ENCODE measurements around the gene MYL10. TPM values are rescaled to one million over a fixed set of nuclear protein-coding genes. Genes with fewer than 3 reads are reported as not detected.

Gene MYL10
- total RNA-seq, 1 experiment from 2014 or later, result not detected

DNA sequence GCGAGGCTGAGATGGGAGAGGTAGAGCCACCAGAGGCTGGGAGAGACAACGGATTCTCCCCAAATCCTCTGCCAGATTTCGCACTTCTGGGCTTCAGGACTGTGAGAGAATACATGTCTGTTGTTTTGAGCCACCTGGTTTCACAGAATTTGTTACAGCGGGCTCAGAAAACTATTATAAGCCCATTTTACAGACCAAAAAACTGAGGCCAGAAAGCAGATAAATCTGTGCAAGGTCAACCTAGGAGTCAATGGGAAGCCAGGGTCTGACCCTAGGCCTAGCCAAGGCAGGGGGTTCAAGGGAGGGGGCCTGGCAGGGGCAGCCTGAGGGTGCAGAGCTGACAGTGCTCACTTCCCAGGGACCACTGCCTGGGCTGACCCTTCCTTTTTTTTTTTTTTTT is 8.7 kb downstream of the MYL10 start:
- H3K9me3 Mint-ChIP-seq (ENCODE audit: low read depth, unreplicated experiment), result no peaks in the 10 kb centered on the region
- no peak for DNase-seq
- TF ChIP-seq, protein P1, sequence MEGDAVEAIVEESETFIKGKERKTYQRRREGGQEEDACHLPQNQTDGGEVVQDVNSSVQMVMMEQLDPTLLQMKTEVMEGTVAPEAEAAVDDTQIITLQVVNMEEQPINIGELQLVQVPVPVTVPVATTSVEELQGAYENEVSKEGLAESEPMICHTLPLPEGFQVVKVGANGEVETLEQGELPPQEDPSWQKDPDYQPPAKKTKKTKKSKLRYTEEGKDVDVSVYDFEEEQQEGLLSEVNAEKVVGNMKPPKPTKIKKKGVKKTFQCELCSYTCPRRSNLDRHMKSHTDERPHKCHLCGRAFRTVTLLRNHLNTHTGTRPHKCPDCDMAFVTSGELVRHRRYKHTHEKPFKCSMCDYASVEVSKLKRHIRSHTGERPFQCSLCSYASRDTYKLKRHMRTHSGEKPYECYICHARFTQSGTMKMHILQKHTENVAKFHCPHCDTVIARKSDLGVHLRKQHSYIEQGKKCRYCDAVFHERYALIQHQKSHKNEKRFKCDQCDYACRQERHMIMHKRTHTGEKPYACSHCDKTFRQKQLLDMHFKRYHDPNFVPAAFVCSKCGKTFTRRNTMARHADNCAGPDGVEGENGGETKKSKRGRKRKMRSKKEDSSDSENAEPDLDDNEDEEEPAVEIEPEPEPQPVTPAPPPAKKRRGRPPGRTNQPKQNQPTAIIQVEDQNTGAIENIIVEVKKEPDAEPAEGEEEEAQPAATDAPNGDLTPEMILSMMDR (IDR thresholded peaks at IDR 0.05; ENCODE audit: unreplicated experiment), result no peak
- H3K4me3 Mint-ChIP-seq (ENCODE audit: low read depth, unreplicated experiment), result no peak overlapping the region
- H3K27me3 Mint-ChIP-seq (ENCODE audit: unreplicated experiment), result peaks cover 41% of the 10 kb centered on the region
- no peak overlapping the region for H3K27ac Mint-ChIP-seq (ENCODE audit: unreplicated experiment)
- CTCF ChIA-PET, result interaction anchor here (0.5 to 0.7 kb wide), 2 partner anchors 94 to 257 kb away, joined by 3 read pairs; partner anchors contain the start of gene COL26A1
- H3K36me3 Mint-ChIP-seq (ENCODE audit: insufficient read depth, unreplicated experiment), result no peaks in the 10 kb centered on the region
- BruUV-seq (replicated peaks), result no TSS peak
- intact Hi-C loops (cut with micrococcal nuclease; ENCODE audit: unreplicated experiment), result no loop called here
- H3K4me1 Mint-ChIP-seq (ENCODE audit: low read depth, unreplicated experiment), result peaks cover 2% of the 10 kb centered on the region

DNA sequence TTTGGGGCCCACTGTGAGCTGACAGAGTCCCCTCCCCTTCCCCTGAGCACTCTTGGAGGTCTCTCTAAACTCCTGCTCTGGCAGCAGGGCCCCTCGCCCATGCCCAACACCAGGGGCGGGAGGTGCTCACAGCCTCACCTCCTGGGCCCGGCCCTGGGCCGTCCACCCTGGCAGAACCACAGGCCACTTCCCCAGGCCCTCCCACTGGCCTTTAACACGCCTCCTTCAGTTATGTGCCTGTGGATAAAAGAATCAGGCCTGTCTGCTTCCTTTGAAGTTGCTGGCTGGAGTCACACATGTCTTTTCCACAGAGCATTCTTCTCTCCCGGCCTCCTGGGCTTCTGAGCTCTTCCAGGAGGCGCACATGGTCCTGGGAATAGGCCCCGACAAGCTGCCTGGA is 10.2 kb downstream of the MYL10 start:
- CTCF ChIA-PET, result no interaction called here
- intact Hi-C loops (cut with micrococcal nuclease; ENCODE audit: unreplicated experiment), result no loop called here
- no peak overlapping the region for H3K4me3 Mint-ChIP-seq (ENCODE audit: low read depth, unreplicated experiment)
- peaks cover 11% of the 10 kb centered on the region for H3K4me1 Mint-ChIP-seq (ENCODE audit: low read depth, unreplicated experiment)
- no peaks in the 10 kb centered on the region for H3K9me3 Mint-ChIP-seq (ENCODE audit: low read depth, unreplicated experiment)
- no peaks in the 10 kb centered on the region for H3K36me3 Mint-ChIP-seq (ENCODE audit: insufficient read depth, unreplicated experiment)
- TF ChIP-seq, protein P1 (IDR thresholded peaks at IDR 0.05; ENCODE audit: unreplicated experiment), result no peak
- no peak for DNase-seq
- BruUV-seq (replicated peaks), result no TSS peak
- H3K27me3 Mint-ChIP-seq (ENCODE audit: unreplicated experiment), result peaks cover 35% of the 10 kb centered on the region
- no peak overlapping the region for H3K27ac Mint-ChIP-seq (ENCODE audit: unreplicated experiment)

- Mint-ChIP-seq H3K27ac (ENCODE audit: unreplicated experiment) (no peak overlapping the region), H3K27me3 (ENCODE audit: unreplicated experiment) (peaks cover 34% of the 10 kb centered on the region), H3K4me1 (ENCODE audit: low read depth, unreplicated experiment) (peaks cover 11% of the 10 kb centered on the region), H3K4me3 (ENCODE audit: low read depth, unreplicated experiment) (no peak overlapping the region), H3K36me3 (ENCODE audit: insufficient read depth, unreplicated experiment) (no peaks in the 10 kb centered on the region), H3K9me3 (ENCODE audit: low read depth, unreplicated experiment) (no peaks in the 10 kb centered on the region)
- CTCF ChIA-PET, result no interaction called here
- no TSS peak for BruUV-seq (replicated peaks)
- no peak for DNase-seq
- TF ChIP-seq, protein P1 (IDR thresholded peaks at IDR 0.05; ENCODE audit: unreplicated experiment), result no peak
- intact Hi-C loops (cut with micrococcal nuclease; ENCODE audit: unreplicated experiment), result no loop called here
Measured at GRCh38 chr7:101618207-101618839, 10.8 kb downstream of the MYL10 start.

DNA sequence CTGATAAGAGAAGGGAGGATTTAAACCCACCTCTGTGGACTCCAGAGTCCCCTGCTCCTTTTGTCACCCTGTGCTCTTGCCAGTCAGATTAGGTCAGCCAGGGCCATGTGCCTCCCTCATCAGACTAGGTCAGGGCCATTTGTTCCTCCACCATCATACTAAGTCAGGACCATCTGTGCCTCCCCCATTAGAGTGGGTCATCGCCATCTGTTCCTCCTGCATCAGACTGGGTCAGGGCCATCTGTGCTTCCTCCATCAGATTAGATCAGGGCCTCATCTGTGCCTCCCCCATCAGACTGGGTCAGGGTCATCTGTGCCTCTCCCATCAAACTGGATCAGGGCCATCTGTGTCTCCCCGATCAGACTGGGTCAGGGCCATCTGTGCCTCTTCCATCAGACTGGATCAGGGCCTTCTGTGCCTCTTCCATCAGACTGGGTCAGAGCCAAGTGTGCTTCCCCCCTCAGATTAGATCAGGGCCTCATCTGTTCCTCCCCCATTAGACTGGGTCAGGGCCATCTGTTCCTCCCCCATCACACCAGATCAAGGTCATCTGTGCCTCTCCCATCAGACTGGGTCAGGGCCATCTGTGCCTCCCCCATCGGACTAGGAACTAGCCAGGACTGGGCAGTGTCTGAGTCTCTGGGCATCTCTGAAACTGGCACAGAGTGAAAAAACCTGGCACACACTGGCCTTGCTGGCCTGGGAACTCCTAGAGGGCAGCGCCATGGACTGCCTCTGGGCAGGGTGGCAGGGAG is 11.5 kb downstream of the MYL10 start:
- intact Hi-C loops (cut with micrococcal nuclease; ENCODE audit: unreplicated experiment), result no loop called here
- Mint-ChIP-seq H3K36me3 (ENCODE audit: insufficient read depth, unreplicated experiment) (no peaks in the 10 kb centered on the region), H3K27ac (ENCODE audit: unreplicated experiment) (no peak overlapping the region), H3K4me3 (ENCODE audit: low read depth, unreplicated experiment) (no peak overlapping the region), H3K27me3 (ENCODE audit: unreplicated experiment) (peaks cover 34% of the 10 kb centered on the region), H3K4me1 (ENCODE audit: low read depth, unreplicated experiment) (peaks cover 11% of the 10 kb centered on the region), H3K9me3 (ENCODE audit: low read depth, unreplicated experiment) (no peaks in the 10 kb centered on the region)
- TF ChIP-seq, protein P1 (IDR thresholded peaks at IDR 0.05; ENCODE audit: unreplicated experiment), result no peak
- no TSS peak for BruUV-seq (replicated peaks)
- DNase-seq, result no peak
- CTCF ChIA-PET, result no interaction called here
